ENCODE results near the gene NOD2. TPM values are rescaled to one million over a fixed set of nuclear protein-coding genes. Genes with fewer than 3 reads are reported as not detected.

Gene NOD2
- total RNA-seq, 1 experiment from 2014 or later, result 5.4 TPM

DNA sequence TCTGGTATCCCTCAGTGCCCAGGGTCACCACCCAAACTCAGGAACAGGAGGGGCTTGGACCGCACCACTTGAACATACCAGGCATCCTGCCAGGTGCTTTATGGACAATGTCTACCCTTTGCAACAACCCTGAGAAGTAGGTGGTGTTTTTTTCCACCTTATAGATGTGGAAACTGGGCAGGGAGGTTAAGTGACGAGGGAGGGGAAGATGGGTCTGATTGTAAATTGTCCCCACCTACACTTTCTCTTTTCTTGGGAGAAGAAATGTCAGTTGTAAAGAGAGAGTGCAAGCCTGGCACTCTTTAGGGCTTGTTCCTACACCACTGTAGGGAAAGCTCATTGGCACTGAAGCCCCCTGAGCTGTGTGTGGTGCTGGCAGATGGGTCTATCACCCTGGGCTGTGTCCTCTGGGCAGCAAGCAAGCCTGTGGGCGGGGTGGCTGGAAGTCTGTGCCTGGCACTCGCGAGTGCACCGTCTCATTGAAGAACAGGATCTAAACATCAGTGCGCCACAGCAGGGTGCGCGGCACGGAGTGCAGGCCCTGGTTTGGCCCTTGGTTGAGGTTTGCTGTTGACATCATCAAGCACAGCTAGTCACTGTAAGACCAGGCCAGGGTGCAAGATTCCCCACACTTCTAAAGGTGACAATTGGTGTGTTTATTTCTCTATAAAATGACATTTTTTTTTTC lies 15.1 kb downstream of the NOD2 start:
- H3K36me3 ChIP-seq (ENCODE audit: control insufficient read depth in 1 of 2, insufficient read depth in 2 of 2, low read length in 2 of 2), result no peaks in the 10 kb centered on the region
- no peak overlapping the region for H2AFZ ChIP-seq (ENCODE audit: low read depth, low read length, poor library complexity, severe bottlenecking)
- no peak for DNase-seq (ENCODE audit: low read depth, low spot score)
- H3K9me3 ChIP-seq (ENCODE audit: control insufficient read depth in 1 of 2, insufficient read depth in 1 of 2, low read depth in 1 of 2, low read length in 2 of 2), result peaks cover 8 to 19% of the 10 kb centered on the region in 2 experiments; a peak in 2 of 4 replicates
- H3K9me2 ChIP-seq (ENCODE audit: insufficient read depth), result no peaks in the 10 kb centered on the region
- POLR2A ChIA-PET, result no interaction called here
- no peak overlapping the region for H3K27ac ChIP-seq (ENCODE audit: low read depth, low read length)
- TF ChIP-seq SP1 (IDR thresholded peaks at IDR 0.05; ENCODE audit: low read depth) (no peak), POLR2AphosphoS5 (IDR thresholded peaks at IDR 0.05; ENCODE audit: low read depth, low read length) (no peak), CBX3 (IDR thresholded peaks at IDR 0.05; ENCODE audit: low read depth) (no peak), EZH2 (IDR thresholded peaks at IDR 0.05) (no peak), ELF1 (IDR thresholded peaks at IDR 0.05; ENCODE audit: borderline replicate concordance, low read depth) (no peak), RAD21 (IDR thresholded peaks at IDR 0.05; ENCODE audit: low read depth) (no peak), SRF (IDR thresholded peaks at IDR 0.05; ENCODE audit: low read depth) (no peak), CEBPB (IDR thresholded peaks at IDR 0.05; ENCODE audit: low read depth) (no peak)
- TF ChIP-seq, protein P1, sequence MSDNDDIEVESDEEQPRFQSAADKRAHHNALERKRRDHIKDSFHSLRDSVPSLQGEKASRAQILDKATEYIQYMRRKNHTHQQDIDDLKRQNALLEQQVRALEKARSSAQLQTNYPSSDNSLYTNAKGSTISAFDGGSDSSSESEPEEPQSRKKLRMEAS (IDR thresholded peaks at IDR 0.05), result no peak
- TF ChIP-seq, protein P2, sequence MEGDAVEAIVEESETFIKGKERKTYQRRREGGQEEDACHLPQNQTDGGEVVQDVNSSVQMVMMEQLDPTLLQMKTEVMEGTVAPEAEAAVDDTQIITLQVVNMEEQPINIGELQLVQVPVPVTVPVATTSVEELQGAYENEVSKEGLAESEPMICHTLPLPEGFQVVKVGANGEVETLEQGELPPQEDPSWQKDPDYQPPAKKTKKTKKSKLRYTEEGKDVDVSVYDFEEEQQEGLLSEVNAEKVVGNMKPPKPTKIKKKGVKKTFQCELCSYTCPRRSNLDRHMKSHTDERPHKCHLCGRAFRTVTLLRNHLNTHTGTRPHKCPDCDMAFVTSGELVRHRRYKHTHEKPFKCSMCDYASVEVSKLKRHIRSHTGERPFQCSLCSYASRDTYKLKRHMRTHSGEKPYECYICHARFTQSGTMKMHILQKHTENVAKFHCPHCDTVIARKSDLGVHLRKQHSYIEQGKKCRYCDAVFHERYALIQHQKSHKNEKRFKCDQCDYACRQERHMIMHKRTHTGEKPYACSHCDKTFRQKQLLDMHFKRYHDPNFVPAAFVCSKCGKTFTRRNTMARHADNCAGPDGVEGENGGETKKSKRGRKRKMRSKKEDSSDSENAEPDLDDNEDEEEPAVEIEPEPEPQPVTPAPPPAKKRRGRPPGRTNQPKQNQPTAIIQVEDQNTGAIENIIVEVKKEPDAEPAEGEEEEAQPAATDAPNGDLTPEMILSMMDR (IDR thresholded peaks at IDR 0.05 in 2 of 3, conservative IDR thresholded peaks at IDR 0.05 in 1 of 3; ENCODE audit: borderline replicate concordance in 1 of 3, insufficient read depth in 1 of 3, low read depth in 2 of 3, low read length in 2 of 3), result no peak
- TF ChIP-seq, protein P3, sequence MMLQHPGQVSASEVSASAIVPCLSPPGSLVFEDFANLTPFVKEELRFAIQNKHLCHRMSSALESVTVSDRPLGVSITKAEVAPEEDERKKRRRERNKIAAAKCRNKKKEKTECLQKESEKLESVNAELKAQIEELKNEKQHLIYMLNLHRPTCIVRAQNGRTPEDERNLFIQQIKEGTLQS (IDR thresholded peaks at IDR 0.05), result no peak
- no peak overlapping the region for H3K9ac ChIP-seq (ENCODE audit: low read length)
- intact Hi-C loops (cut with micrococcal nuclease), result no loop called here
- no TSS peak for BruUV-seq (replicated peaks)
- H4K20me1 ChIP-seq (ENCODE audit: insufficient read depth), result no peaks in the 10 kb centered on the region
- H3K4me2 ChIP-seq (ENCODE audit: low read length), result no peak overlapping the region
- no peak overlapping the region for H3K4me3 ChIP-seq (replicated peaks in 1 of 2; ENCODE audit: low read depth in 1 of 2, low read length in 2 of 2)
- RAD21 ChIA-PET (ENCODE audit: low non-redundant PET in 1 of 2, low total read pairs in 2 of 2, uncharacterized antibody in 2 of 2, unreplicated experiment in 2 of 2), result no interaction called here
- H3K79me2 ChIP-seq (ENCODE audit: insufficient read depth, low read length), result no peaks in the 10 kb centered on the region
- H3K4me1 ChIP-seq (ENCODE audit: control insufficient read depth in 1 of 2, insufficient read depth in 2 of 2, low read length in 2 of 2), result no peaks in the 10 kb centered on the region
- H3K27me3 ChIP-seq (ENCODE audit: insufficient read depth, low read length), result no peaks in the 10 kb centered on the region
- ATAC-seq, result no peak
- CTCF ChIA-PET, result no interaction called here
